A549 (cell line): ENCODE results near the gene DCUN1D2. TPM values are rescaled to one million over a fixed set of nuclear protein-coding genes. Genes with fewer than 3 reads are reported as not detected.

Source experiments
- ATAC-seq, 2 experiments: fragments of 200-7000 bp in 1 of 2; fragments of >200 bp in 1 of 2; cut with Nextera tagmentation in 1 of 2; cut with Tn5 transposase in 1 of 2; 3 replicates each; pipeline versions ENCODE4 v1.8.0 to v1.9.1; 2018 to 2020; ENCODE audit warnings: mild to moderate bottlenecking in 1 of 2, moderate library complexity in 1 of 2
- CTCF ChIA-PET: fragments of 300-600 bp; sonication (Branson Sonifier 250); formaldehyde crosslinking; extraction: SDS; loops from one replicate; lab custom pipeline; 2021; ENCODE audit warnings: antibody characterized with exemption, inconsistent platforms; lab: Yijun Ruan, JAX
- POLR2A ChIA-PET: fragments of 350-600 bp; formaldehyde crosslinking; extraction: SDS; loops from one replicate; lab custom pipeline; 2021; ENCODE audit warnings: antibody characterized with exemption, inconsistent platforms; lab: Yijun Ruan, JAX
- DNase-seq, 2 experiments: peaks; one replicate each; pipeline versions ENCODE4 v3.0.0 to v3.0.0-alpha.2; 2011 to 2016; ENCODE audit warnings: low read depth in 1 of 2, low spot score in 1 of 2
- FAIRE-seq: peaks from 2 replicates; lab custom pipeline; 2011; peaks lifted over from hg19 to GRCh38; lab: Jason Lieb, UNC
- H3K27ac ChIP-seq, 2 experiments: fragments of >200 bp; sonication (Bioruptor Twin); formaldehyde crosslinking; 3 replicates each; pipeline ENCODE4 v1.5.1; 2016 to 2017
- H3K4me1 ChIP-seq: fragments of >200 bp; sonication (Bioruptor Twin); formaldehyde crosslinking; 3 replicates; pipeline ENCODE4 v1.6.1; 2016
- H3K4me2 ChIP-seq: fragments of >200 bp; sonication (Bioruptor Twin); formaldehyde crosslinking; 3 replicates; pipeline ENCODE4 v1.6.1; 2016
- H3K4me3 ChIP-seq: fragments of >200 bp; sonication (Bioruptor Twin); formaldehyde crosslinking; 3 replicates; pipeline ENCODE4 v1.5.1; 2016
- H3K9me3 ChIP-seq: fragments of >200 bp; sonication (Bioruptor Twin); formaldehyde crosslinking; 3 replicates; pipeline ENCODE4 v1.6.1; 2016
- CEBPB ChIP-seq, 2 experiments: fragments of >200 bp in 1 of 2; sonication (Bioruptor Twin) in 1 of 2; formaldehyde crosslinking in 1 of 2; IDR thresholded peaks; 2 replicates each; pipeline ENCODE4 v1.6.1; 2012 to 2016
- CHD2 ChIP-seq: fragments of 150-350 bp; IDR thresholded peaks from 2 replicates; pipeline ENCODE4 v1.6.1; 2014; ENCODE audit warnings: low read length; ENCODE audit not compliant: partially characterized antibody
- EHF ChIP-seq: fragments of 250-450 bp; sonication (Bioruptor Pico); IDR thresholded peaks from 2 replicates; pipeline ENCODE4 v1.5.0; 2020; ENCODE audit warnings: mild to moderate bottlenecking
- EHMT2 ChIP-seq: fragments of 200-600 bp; sonication (generic); IDR thresholded peaks from 2 replicates; pipeline ENCODE4 v1.6.1; 2016; ENCODE audit warnings: antibody characterized with exemption, low read depth, mild to moderate bottlenecking, moderate library complexity
- EP300 ChIP-seq, 2 experiments: fragments of >200 bp; sonication (Bioruptor Twin); formaldehyde crosslinking; IDR thresholded peaks; 2 replicates in 1 of 2; 3 replicates in 1 of 2; pipeline ENCODE4 v1.6.1; 2016 to 2017
- FOSL2 ChIP-seq, 2 experiments: fragments of 450-650 bp in 1 of 2; fragments of >200 bp in 1 of 2; sonication (Bioruptor Twin) in 1 of 2; formaldehyde crosslinking; IDR thresholded peaks; 2 replicates each; pipeline versions ENCODE4 v1.5.0 to v1.6.1; 2016 to 2020; ENCODE audit warnings: mild to moderate bottlenecking in 1 of 2, moderate library complexity in 1 of 2
- GATA3 ChIP-seq: IDR thresholded peaks from 2 replicates; pipeline ENCODE4 v1.6.1; 2012; ENCODE audit warnings: borderline replicate concordance
- HEYL ChIP-seq: fragments of 250-450 bp; sonication (Bioruptor Pico); IDR thresholded peaks from 2 replicates; pipeline ENCODE4 v1.8.0; 2021; ENCODE audit warnings: mild to moderate bottlenecking, moderate library complexity
- HOXA7 ChIP-seq: fragments of 250-450 bp; sonication (Bioruptor Pico); IDR thresholded peaks from 2 replicates; pipeline ENCODE4 v1.5.0; 2020; ENCODE audit warnings: mild to moderate bottlenecking, moderate library complexity
- HOXB13 ChIP-seq: fragments of 250-450 bp; sonication (Bioruptor Pico); IDR thresholded peaks from 2 replicates; pipeline ENCODE4 v1.5.0; 2020; ENCODE audit warnings: low read depth, mild to moderate bottlenecking, moderate library complexity
- JUNB ChIP-seq: fragments of >200 bp; sonication (Bioruptor Twin); formaldehyde crosslinking; IDR thresholded peaks from 2 replicates; pipeline ENCODE4 v1.6.1; 2016
- KDM1A ChIP-seq: fragments of 200-600 bp; sonication (generic); IDR thresholded peaks from 2 replicates; pipeline ENCODE4 v1.6.1; 2016; ENCODE audit warnings: low read depth, mild to moderate bottlenecking
- KDM5A ChIP-seq: fragments of 200-600 bp; sonication (generic); IDR thresholded peaks from 2 replicates; pipeline ENCODE4 v1.6.1; 2016; ENCODE audit warnings: antibody characterized with exemption, mild to moderate bottlenecking
- MYC ChIP-seq: IDR thresholded peaks from 2 replicates; pipeline ENCODE4 v1.6.1; 2012; ENCODE audit warnings: mild to moderate bottlenecking, inconsistent platforms, low read length, improper control_type of control experiment, borderline replicate concordance
- NPAS2 ChIP-seq: fragments of 250-450 bp; sonication (Bioruptor Pico); IDR thresholded peaks from 2 replicates; pipeline ENCODE4 v1.8.0; 2022; ENCODE audit warnings: mild to moderate bottlenecking, moderate library complexity, borderline replicate concordance
- PHF8 ChIP-seq: fragments of 200-600 bp; sonication (generic); IDR thresholded peaks from 2 replicates; pipeline ENCODE4 v1.6.1; 2016; ENCODE audit warnings: low read depth, mild to moderate bottlenecking, antibody characterized with exemption, moderate library complexity, borderline replicate concordance
- POLR2A ChIP-seq: IDR thresholded peaks from 2 replicates; pipeline ENCODE4 v1.6.1; 2012; ENCODE audit warnings: mild to moderate bottlenecking, low read length
- RARB ChIP-seq: fragments of 250-450 bp; sonication (Bioruptor Pico); IDR thresholded peaks from 2 replicates; pipeline ENCODE4 v1.8.0; 2021; ENCODE audit warnings: mild to moderate bottlenecking, moderate library complexity
- RCOR1 ChIP-seq: fragments of 150-350 bp; IDR thresholded peaks from 2 replicates; pipeline ENCODE4 v1.6.1; 2014; ENCODE audit warnings: antibody characterized with exemption, low read length, low read depth
- RNF2 ChIP-seq: fragments of 200-600 bp; sonication (generic); IDR thresholded peaks from 2 replicates; pipeline ENCODE4 v1.6.1; 2016; ENCODE audit warnings: low read depth, mild to moderate bottlenecking, antibody characterized with exemption, moderate library complexity, borderline replicate concordance
- SREBF2 ChIP-seq: fragments of 450-650 bp; IDR thresholded peaks from 2 replicates; pipeline ENCODE4 v1.6.1; 2014; ENCODE audit warnings: mild to moderate bottlenecking, moderate library complexity
- TFCP2L1 ChIP-seq: fragments of 250-450 bp; sonication (Bioruptor Pico); IDR thresholded peaks from 2 replicates; pipeline ENCODE4 v1.5.0; 2021; ENCODE audit warnings: mild to moderate bottlenecking
- TP53 ChIP-seq: fragments of 250-450 bp; sonication (Bioruptor Pico); IDR thresholded peaks from 2 replicates; pipeline ENCODE4 v1.5.0; 2021; ENCODE audit warnings: mild to moderate bottlenecking, moderate library complexity
- ZFP36 ChIP-seq: fragments of 450-650 bp; IDR thresholded peaks from 2 replicates; pipeline ENCODE4 v1.6.1; 2014; ENCODE audit warnings: borderline replicate concordance; ENCODE audit not compliant: partially characterized antibody
- ZNF302 ChIP-seq: fragments of 250-450 bp; sonication (Bioruptor Pico); IDR thresholded peaks from 2 replicates; pipeline ENCODE4 v1.9.0; 2021; ENCODE audit warnings: inconsistent platforms, mild to moderate bottlenecking, moderate library complexity
- WGBS: methylation state at CpG from one replicate; pipeline ENCODE4 v1.1.6; 2017; ENCODE audit errors: missing lambda C conversion rate; 5-methylcytosine and 5-hydroxymethylcytosine counted together
- polyA plus RNA-seq, 4 experiments: library from polyadenylated mRNA; depleted of rRNA in 3 of 4; stranded (reverse); fragments of >200 nt; fragmentation: RNase III in 1 of 4; extraction: RNeasy Plus Mini Kit Qiagen cat#74134 plus additional on column Dnase treatment in 1 of 4; gene quantifications; 2 replicates in 3 of 4; 3 replicates in 1 of 4; pipeline ENCODE4 v1.2.3, GENCODE V29; 2011 to 2017
- TF ChIP-seq, protein P1 (sequence below): fragments of 450-650 bp; IDR thresholded peaks from 2 replicates; pipeline ENCODE4 v1.6.1; 2014; ENCODE audit warnings: antibody characterized with exemption
- TF ChIP-seq, protein P2 (sequence below): IDR thresholded peaks from 2 replicates; pipeline ENCODE4 v1.6.1; 2012
- TF ChIP-seq, protein P3 (sequence below): fragments of 250-450 bp; sonication (Bioruptor Pico); IDR thresholded peaks from 2 replicates; pipeline ENCODE4 v1.5.0; 2020; ENCODE audit warnings: low read depth, mild to moderate bottlenecking, moderate library complexity
- TF ChIP-seq, protein P4 (sequence below): IDR thresholded peaks from 2 replicates; pipeline ENCODE4 v1.6.1; 2012; ENCODE audit warnings: low read depth, borderline replicate concordance

DCUN1D2 gene
- polyA plus RNA-seq, 2 of the 4 experiments (the other 2 are of a cell fraction) = 8.4 to 8.6 TPM

DNA sequence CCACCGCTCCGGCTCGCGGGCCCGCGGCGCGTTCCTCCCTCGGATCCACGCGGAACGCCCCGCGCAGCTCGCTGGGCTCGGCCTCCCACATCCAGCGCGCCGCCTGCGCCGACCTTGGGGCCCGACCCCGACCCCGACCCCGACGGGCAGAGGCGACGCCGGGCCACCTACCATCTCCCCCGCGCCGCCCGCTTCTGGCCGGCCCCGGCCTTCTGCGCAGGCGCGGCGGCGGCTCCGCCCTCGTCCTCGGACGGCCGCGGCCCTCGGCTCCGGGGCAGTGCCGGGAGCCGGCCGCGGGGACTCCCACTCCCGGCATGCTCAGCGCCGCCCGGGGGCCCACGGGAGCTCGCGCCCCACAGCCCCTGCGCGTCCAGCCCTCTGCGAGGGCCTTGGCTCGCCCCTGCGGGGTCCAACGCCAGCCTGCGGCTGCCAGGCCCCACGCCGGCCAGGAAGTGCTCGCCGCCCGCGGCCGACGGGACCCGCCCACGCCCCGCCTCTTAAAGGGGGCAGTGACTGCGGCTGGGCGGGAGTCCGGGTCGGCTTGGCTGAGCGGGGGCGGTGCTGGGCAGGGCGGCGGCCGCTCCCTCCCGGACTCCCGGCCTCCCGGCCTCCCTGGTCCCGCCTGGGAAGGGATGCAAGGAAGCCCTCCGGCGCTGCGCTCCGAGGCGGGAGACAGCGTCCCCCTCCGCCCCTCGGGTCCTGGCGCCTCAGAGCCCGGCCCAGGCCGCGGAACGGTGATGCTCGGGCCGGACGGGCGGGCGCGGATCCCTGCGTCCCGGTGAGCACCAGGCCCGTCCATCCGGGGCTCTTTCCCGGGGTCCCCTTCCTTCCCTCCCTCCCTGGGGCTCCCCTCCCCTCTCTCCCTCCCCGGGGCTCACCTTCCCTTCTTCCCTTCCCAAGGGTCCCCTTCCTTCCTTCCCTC, at the start of gene DCUN1D2 (continued):
- TF ChIP-seq, protein P1, sequence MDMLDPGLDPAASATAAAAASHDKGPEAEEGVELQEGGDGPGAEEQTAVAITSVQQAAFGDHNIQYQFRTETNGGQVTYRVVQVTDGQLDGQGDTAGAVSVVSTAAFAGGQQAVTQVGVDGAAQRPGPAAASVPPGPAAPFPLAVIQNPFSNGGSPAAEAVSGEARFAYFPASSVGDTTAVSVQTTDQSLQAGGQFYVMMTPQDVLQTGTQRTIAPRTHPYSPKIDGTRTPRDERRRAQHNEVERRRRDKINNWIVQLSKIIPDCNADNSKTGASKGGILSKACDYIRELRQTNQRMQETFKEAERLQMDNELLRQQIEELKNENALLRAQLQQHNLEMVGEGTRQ = no peak
- no peak for TF ChIP-seq ZFP36

DNA sequence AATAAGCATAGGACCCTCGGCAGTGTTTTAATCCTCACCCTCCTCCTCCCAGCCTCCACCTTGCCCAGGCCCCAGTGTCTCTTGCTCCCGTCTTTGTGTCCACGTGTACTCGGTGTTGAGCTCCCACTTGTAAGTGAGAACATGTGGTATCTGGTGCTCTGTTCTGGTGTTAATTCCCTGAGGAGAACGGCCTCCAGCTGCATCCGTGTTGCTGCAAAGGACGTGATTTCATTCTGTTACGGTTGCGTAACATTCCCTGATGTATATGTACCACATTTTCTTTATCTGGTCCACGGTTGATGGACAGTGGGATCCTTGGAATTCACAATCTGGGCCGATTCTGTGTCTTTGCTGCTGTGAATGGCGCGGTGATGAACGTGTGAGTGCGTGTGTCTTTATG, 49.3 kb upstream of the DCUN1D2 start:
- no peak for DNase-seq
- no peak for FAIRE-seq
- CTCF ChIA-PET = no interaction called here
- H3K4me3 ChIP-seq = no peak overlapping the region
- TF ChIP-seq CEBPB (IDR thresholded peaks at IDR 0.05) (peak in 1 of 2 experiments; percentile 30; a peak in 1 of 4 replicates), HOXA7 (CRISPR knock-in tag) (no peak), NPAS2 (CRISPR knock-in tag) (no peak)
- TF ChIP-seq, protein P2, sequence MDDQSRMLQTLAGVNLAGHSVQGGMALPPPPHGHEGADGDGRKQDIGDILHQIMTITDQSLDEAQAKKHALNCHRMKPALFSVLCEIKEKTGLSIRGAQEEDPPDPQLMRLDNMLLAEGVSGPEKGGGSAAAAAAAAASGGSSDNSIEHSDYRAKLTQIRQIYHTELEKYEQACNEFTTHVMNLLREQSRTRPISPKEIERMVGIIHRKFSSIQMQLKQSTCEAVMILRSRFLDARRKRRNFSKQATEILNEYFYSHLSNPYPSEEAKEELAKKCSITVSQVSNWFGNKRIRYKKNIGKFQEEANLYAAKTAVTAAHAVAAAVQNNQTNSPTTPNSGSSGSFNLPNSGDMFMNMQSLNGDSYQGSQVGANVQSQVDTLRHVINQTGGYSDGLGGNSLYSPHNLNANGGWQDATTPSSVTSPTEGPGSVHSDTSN = no peak
- TF ChIP-seq, all 56 proteins: peak for 1
- WGBS = 89% methylated on average over 15 of the region's 15 CpGs
- Histone ChIP-seq H3K4me1 (no peaks in the 10 kb centered on the region), H3K4me2 (no peak overlapping the region), H3K27ac (no peak overlapping the region), H3K9me3 (no peaks in the 10 kb centered on the region)
- POLR2A ChIA-PET = no interaction called here
- no peak for ATAC-seq

DNA sequence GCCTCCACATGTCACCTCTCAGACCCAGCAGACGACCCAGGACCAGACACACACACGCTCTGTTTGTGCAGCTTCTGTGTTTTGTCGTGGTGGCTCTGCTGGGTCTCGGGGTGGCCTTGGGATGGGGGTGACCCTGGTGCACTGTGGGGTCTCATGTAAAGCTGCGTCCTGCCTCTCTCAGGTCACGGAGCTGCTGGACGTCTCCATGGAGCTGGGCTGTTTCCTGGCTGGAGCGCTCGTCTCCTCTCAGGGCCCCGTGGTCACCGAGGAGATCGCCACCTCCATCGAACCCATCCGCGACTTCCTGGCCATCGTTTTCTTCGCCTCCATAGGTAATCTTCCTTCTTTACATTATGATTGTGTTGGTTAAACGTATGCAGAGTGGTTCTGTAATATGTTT, 48.7 kb upstream of the DCUN1D2 start:
- Histone ChIP-seq H3K27ac (no peak overlapping the region), H3K4me3 (no peak overlapping the region), H3K4me1 (no peaks in the 10 kb centered on the region), H3K4me2 (no peak overlapping the region), H3K9me3 (no peaks in the 10 kb centered on the region)
- no peak for FAIRE-seq
- no peak for DNase-seq
- ATAC-seq = no peak
- 95% methylated on average over 15 of the region's 18 CpGs for WGBS
- ChIA-PET POLR2A (no interaction called here), CTCF (no interaction called here)
- TF ChIP-seq EHMT2 = no peak
- TF ChIP-seq RNF2 = no peak
- no peak for TF ChIP-seq FOSL2 (IDR thresholded peaks at IDR 0.05)
- TF ChIP-seq FOSL2 (CRISPR knock-in tag; IDR thresholded peaks at IDR 0.05) = no peak
- TF ChIP-seq TP53 (CRISPR knock-in tag) = no peak
- TF ChIP-seq NPAS2 (CRISPR knock-in tag) = no peak
- no peak for TF ChIP-seq KDM5A
- TF ChIP-seq, protein P3, sequence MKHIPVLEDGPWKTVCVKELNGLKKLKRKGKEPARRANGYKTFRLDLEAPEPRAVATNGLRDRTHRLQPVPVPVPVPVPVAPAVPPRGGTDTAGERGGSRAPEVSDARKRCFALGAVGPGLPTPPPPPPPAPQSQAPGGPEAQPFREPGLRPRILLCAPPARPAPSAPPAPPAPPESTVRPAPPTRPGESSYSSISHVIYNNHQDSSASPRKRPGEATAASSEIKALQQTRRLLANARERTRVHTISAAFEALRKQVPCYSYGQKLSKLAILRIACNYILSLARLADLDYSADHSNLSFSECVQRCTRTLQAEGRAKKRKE (CRISPR knock-in tag) = no peak
- no peak for TF ChIP-seq KDM1A
- TF ChIP-seq MYC = no peak
- TF ChIP-seq EP300 (IDR thresholded peaks at IDR 0.05) = no peak
- TF ChIP-seq PHF8 = no peak
- no peak for TF ChIP-seq POLR2A
- no peak for TF ChIP-seq ZFP36
- no peak for TF ChIP-seq GATA3

DNA sequence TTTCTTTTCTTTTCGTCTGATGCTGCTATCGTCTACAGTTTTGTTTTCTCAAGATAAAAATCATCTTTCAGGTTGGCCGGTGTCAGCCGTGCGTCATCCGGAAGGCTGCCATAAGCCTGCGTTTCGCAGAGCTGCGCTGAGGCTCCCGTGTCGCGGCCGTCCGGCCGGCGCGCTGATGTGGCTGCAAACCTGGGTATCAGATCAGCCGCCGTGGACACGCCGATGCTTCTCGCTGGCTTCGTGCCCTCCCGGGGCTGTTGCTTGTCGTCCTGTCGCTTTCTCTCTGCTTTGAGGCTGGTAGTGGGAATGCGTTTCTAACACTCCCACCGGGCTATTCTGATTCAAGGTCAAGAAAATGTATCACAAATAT, 48.2 kb upstream of the DCUN1D2 start:
- no peak for FAIRE-seq
- TF ChIP-seq, protein P4, sequence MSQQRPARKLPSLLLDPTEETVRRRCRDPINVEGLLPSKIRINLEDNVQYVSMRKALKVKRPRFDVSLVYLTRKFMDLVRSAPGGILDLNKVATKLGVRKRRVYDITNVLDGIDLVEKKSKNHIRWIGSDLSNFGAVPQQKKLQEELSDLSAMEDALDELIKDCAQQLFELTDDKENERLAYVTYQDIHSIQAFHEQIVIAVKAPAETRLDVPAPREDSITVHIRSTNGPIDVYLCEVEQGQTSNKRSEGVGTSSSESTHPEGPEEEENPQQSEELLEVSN = no peak
- no peak for TF ChIP-seq NPAS2 (CRISPR knock-in tag)
- no peak for TF ChIP-seq EHF (CRISPR knock-in tag)
- TF ChIP-seq ZNF302 (CRISPR knock-in tag) = no peak
- no peak for TF ChIP-seq RARB (CRISPR knock-in tag)
- TF ChIP-seq HOXB13 (CRISPR knock-in tag) = no peak
- TF ChIP-seq RCOR1 = no peak
- TF ChIP-seq HEYL (CRISPR knock-in tag) = no peak
- TF ChIP-seq SREBF2 = no peak
- TF ChIP-seq TFCP2L1 (CRISPR knock-in tag) = no peak
- no peak for TF ChIP-seq CHD2
- TF ChIP-seq JUNB = no peak
- TF ChIP-seq, protein P3 (CRISPR knock-in tag) = no peak

More for the DNA sequence above, 48.2 kb upstream of the DCUN1D2 start:
- Histone ChIP-seq H3K4me3 (no peak overlapping the region), H3K4me2 (no peak overlapping the region), H3K4me1 (no peaks in the 10 kb centered on the region), H3K9me3 (no peaks in the 10 kb centered on the region), H3K27ac (no peak overlapping the region)
- WGBS = 92% methylated on average over 28 of the region's 28 CpGs
- ChIA-PET CTCF (no interaction called here), POLR2A (no interaction called here)
- no peak for ATAC-seq
- no peak for DNase-seq
